Effector CD4-positive, alpha-beta T cell (primary cell): ENCODE measurements around the gene FOXRED2.

ENCODE experiments used
- DNase-seq: peaks from one replicate; pipeline ENCODE4 v3.0.0-alpha.2; 2020

FOXRED2 gene

GRCh38 chr22:36514766-36515165 is 7.9 kb upstream of the FOXRED2 start:
- no peak for DNase-seq

GRCh38 chr22:36512991-36513390 is 6.2 kb upstream of the FOXRED2 start:
- no peak for DNase-seq

GRCh38 chr22:36512333-36512732 is 5.5 kb upstream of the FOXRED2 start:
- DNase-seq = no peak

GRCh38 chr22:36510966-36511881 is 4.4 kb upstream of the FOXRED2 start:
- no peak for DNase-seq

GRCh38 chr22:36510384-36510783 is 3.5 kb upstream of the FOXRED2 start:
- no peak for DNase-seq

GRCh38 chr22:36507518-36508010 is 724 bp upstream of the FOXRED2 start:
- no peak for DNase-seq

- no peak for DNase-seq
Observed at GRCh38 chr22:36505998-36506635, 723 bp downstream of the FOXRED2 start.

- DNase-seq = no peak
Observed at GRCh38 chr22:36497910-36498665, 8.8 kb downstream of the FOXRED2 start.

- DNase-seq = no peak
Observed at GRCh38 chr22:36493690-36494110, 13.1 kb downstream of the FOXRED2 start.

GRCh38 chr22:36492109-36492508 is 14.7 kb downstream of the FOXRED2 start:
- no peak for DNase-seq

- DNase-seq = no peak
Observed at GRCh38 chr22:36491155-36491554, 15.7 kb downstream of the FOXRED2 start.

GRCh38 chr22:36486619-36487384 is 20.0 kb downstream of the FOXRED2 start:
- peak; percentile 58 for DNase-seq

GRCh38 chr22:36481393-36482168 is 25.3 kb downstream of the FOXRED2 start, which contains the start of gene TXN2:
TSS of gene TXN2 (minus strand) at chr22:36481640. CDS start at chr22:36480837, 803 bp downstream.
- peak; percentile 96 for DNase-seq

GRCh38 chr22:36480941-36481392 is 25.9 kb downstream of the FOXRED2 start:
- DNase-seq = no peak

GRCh38 chr22:36478966-36479365 is 27.9 kb downstream of the FOXRED2 start:
- no peak for DNase-seq

GRCh38 chr22:36475341-36475740 is 31.5 kb downstream of the FOXRED2 start:
- DNase-seq = no peak

GRCh38 chr22:36472689-36473088 is 34.2 kb downstream of the FOXRED2 start:
- no peak for DNase-seq

- no peak for DNase-seq
Observed at GRCh38 chr22:36471341-36471821, 35.5 kb downstream of the FOXRED2 start.

- DNase-seq = no peak
Observed at GRCh38 chr22:36470994-36471331, 35.9 kb downstream of the FOXRED2 start.

- peak; percentile 79 for DNase-seq
Observed at GRCh38 chr22:36470162-36470993, 36.5 kb downstream of the FOXRED2 start.
